ENCODE measurements around the gene KLHL29. TPM values are rescaled to one million over a fixed set of nuclear protein-coding genes. Genes with fewer than 3 reads are reported as not detected.

KLHL29 gene
- total and polyA plus RNA-seq, 10 of the 15 experiments (the other 5 are each of a cell fraction or from before 2014, with no cell fraction given) = 1.4 to 19.5 (median 6.1) TPM

GRCh38 chr2:23568626-23569190 lies 183.7 kb downstream of the KLHL29 start:
- CTCF ChIA-PET = no interaction called here

More at GRCh38 chr2:23568626-23569190, 183.7 kb downstream of the KLHL29 start:
- no peaks in the 10 kb centered on the region for H3K27me3 ChIP-seq (replicated peaks in 1 of 2; ENCODE audit: control insufficient read depth in 2 of 2, insufficient read depth in 2 of 2, low read length in 1 of 2)
- H3K9me3 ChIP-seq (replicated peaks; ENCODE audit: control insufficient read depth, insufficient read depth, low read length) = no peaks in the 10 kb centered on the region
- 32% methylated on average over 3 of the region's 3 CpGs for WGBS (ENCODE audit: insufficient coverage, insufficient replicate concordance, low lambda C conversion rate, missing lambda C conversion rate)
- POLR2A ChIA-PET = no interaction called here
- DNase-seq (ENCODE audit: low read depth, low spot score) = no peak
- no peak overlapping the region for H3K4me2 ChIP-seq (ENCODE audit: control insufficient read depth, insufficient read depth)
- H3K4me3 ChIP-seq = no peak overlapping the region
- H3K27ac ChIP-seq (ENCODE audit: control insufficient read depth, insufficient read depth) = no peak overlapping the region
- RAD21 ChIA-PET (ENCODE audit: unreplicated experiment) = no interaction called here
- TF ChIP-seq MEF2B (IDR thresholded peaks at IDR 0.05; ENCODE audit: partially characterized antibody, poor library complexity, severe bottlenecking) (no peak), SREBF2 (IDR thresholded peaks at IDR 0.05; ENCODE audit: low read length) (no peak), E2F4 (IDR thresholded peaks at IDR 0.05; ENCODE audit: low read depth, low read length) (no peak), IKZF1 (conservative IDR thresholded peaks at IDR 0.05) (no peak), IKZF2 (IDR thresholded peaks at IDR 0.05) (no peak), BCL3 (IDR thresholded peaks at IDR 0.05; ENCODE audit: borderline replicate concordance, insufficient read depth, low read depth, low read length, poor library complexity, severe bottlenecking) (no peak), CHD1 (IDR thresholded peaks at IDR 0.05; ENCODE audit: low read depth, low read length) (no peak), YBX1 (IDR thresholded peaks at IDR 0.05) (no peak), JUNB (IDR thresholded peaks at IDR 0.05) (no peak), RELB (IDR thresholded peaks at IDR 0.05; ENCODE audit: low read depth) (no peak), NR2F1 (conservative IDR thresholded peaks at IDR 0.05) (no peak), RFX5 (IDR thresholded peaks at IDR 0.05; ENCODE audit: low read depth, low read length) (no peak)
- no peaks in the 10 kb centered on the region; a peak in 2 of 4 replicates for H3K36me3 ChIP-seq (ENCODE audit: control insufficient read depth in 2 of 2, insufficient read depth in 2 of 2, low read length in 1 of 2)
- H2AFZ ChIP-seq (ENCODE audit: control insufficient read depth, low read depth, low read length) = no peak overlapping the region
- ATAC-seq = no peak
- H3K4me1 ChIP-seq (ENCODE audit: control insufficient read depth, insufficient read depth, low read length) = no peaks in the 10 kb centered on the region
- H3K79me2 ChIP-seq (ENCODE audit: control insufficient read depth, insufficient read depth, low read length) = no peaks in the 10 kb centered on the region
- intact Hi-C loops (cut with micrococcal nuclease; ENCODE audit: unreplicated experiment) (loop anchor here (10.0 kb wide), 1 partner anchor 374 kb away; no protein-coding TSS in a partner anchor), in situ Hi-C loops (cut with MboI) (no loop called here)
- SMC1A ChIA-PET (ENCODE audit: uncharacterized antibody, unreplicated experiment) = no interaction called here
- BruUV-seq (replicated peaks) = no TSS peak
- H4K20me1 ChIP-seq (ENCODE audit: control insufficient read depth, insufficient read depth) = no peaks in the 10 kb centered on the region
- no peak overlapping the region for H3K9ac ChIP-seq (ENCODE audit: control insufficient read depth, insufficient read depth, low read length)
- FAIRE-seq = no peak
